ENCODE data around the gene ENPP7.

ENPP7 gene

GRCh38 chr17:79779084-79779529 lies 48.4 kb downstream of the ENPP7 start:
- DNase-seq = no peak

GRCh38 chr17:79779661-79780365 lies 49.1 kb downstream of the ENPP7 start:
- DNase-seq = no peak

DNA sequence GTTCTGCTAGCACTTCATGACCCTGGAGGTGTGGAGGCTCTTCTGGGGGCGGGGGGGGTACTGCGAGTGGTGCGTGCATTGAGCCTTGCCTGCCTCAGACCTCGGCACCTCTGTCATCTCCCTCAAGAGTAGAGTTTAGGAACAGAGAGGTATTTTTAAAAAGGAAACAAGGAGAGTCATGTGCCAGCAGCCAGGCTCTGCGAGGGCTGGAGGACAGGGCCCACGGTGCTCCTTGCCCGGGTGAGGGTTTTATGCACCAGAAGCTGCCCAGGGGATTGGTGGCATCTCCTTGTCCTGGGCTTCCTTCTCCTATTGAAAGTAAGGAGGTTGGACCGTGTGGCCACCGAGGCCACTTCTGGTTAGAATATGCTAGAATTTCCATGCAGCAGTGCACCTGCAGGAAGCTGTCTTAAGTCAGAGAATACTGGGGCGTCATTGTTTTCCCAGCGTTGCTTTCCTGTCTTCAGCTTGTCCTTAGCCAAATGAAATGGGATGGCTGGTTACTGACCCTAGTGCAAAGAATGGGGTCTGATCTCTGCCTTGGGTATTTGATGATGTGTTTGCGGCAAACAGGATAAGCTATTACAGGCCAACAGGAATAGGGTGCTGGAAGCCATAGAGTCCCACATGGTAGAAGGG lies 50.4 kb downstream of the ENPP7 start:
- DNase-seq = no peak

GRCh38 chr17:79781736-79782575 lies 51.2 kb downstream of the ENPP7 start:
- DNase-seq = no peak

- DNase-seq = no peak
These were observed 53.1 kb downstream of the ENPP7 start for GRCh38 chr17:79783891-79784290.

GRCh38 chr17:79784353-79785016 lies 53.7 kb downstream of the ENPP7 start:
- no peak for DNase-seq

DNA sequence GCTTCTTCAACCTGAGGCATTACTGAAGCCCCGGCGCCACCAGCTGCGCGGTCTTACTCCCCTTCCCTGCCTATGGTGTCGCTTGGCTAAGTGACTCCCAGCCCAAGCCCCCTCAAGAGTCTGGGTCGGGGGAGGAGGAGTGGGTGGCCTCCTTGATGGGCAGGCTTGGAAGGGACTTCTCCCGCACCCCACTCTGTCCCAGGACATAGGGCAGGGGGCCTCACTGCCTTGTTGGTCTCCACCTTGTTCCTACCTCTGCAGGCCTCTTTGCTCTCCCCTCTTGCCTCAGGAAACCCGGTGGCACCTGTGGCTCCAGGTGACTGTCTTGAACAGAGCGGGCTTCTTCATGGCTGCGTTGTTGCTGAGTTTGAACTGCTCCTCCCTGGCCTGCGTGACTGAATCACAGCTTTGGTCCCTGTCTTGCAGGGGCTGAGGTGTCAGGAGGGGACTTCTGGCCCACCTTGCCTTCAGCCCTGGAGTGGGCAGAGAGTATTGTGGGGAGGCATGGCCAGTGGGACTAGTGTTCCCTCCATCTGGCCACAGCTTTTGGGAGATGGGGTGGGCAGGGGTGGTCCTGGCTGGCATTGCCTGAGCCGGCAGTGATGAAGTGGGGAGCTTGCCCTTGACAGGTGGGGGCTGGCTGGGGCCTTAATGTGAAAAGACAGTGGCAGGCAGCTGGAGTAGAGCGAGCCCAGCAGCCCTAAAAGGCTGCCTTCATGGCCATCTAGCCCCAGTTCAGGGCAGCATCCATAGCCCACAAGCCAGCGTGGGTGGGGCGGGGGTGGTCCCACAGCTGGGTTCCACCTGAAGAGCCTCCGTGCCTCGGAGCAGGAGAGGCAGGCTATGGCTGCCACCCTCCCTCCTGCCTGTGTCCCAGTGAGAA lies 54.5 kb downstream of the ENPP7 start:
- DNase-seq = no peak

DNA sequence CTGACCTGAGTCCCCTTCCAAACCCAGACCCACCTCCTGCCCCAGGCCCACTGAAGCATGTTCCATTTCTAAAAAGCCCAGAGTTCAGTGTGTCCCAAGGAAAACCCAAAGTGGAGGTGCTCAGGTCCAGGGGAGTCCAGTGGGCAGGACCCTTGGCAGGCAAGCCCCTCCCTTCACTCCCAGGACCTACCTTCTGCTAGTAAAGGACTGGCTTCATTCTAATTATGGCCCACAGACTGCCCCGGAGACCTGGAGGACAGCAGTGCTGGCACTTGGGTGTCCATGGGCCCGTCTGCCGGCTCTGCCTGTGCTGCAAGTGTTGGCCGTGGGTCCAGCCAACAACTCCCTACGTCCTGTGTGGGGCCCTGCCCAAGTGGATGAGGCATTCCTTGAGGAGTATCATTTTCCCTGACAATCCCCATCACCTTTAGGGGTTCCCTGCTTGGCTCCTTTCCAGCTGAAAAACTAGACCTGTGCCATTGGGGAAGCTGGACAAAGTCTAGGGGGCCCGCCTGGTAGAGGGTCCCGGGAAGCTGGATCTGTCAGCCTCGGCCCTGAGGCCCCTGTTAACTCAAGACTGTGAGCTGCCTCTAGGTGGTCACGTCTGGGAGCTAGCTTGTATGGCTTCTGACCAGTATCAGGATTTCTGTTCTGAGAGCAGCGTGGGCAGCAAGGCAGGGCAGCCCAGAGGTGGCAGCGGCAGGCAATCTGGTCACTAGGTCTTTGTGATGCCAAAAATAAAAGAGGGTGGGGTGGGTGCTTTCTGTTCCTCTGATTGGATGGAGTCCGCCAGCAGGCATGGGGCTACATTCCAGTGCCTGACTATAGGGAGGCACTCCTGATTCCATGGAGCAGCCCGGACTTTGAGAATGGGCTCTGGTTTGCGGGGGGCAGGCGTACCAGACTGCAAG lies 55.4 kb downstream of the ENPP7 start:
- DNase-seq = no peak

- DNase-seq = no peak
These were observed 56.3 kb downstream of the ENPP7 start for GRCh38 chr17:79786930-79787643.

DNA sequence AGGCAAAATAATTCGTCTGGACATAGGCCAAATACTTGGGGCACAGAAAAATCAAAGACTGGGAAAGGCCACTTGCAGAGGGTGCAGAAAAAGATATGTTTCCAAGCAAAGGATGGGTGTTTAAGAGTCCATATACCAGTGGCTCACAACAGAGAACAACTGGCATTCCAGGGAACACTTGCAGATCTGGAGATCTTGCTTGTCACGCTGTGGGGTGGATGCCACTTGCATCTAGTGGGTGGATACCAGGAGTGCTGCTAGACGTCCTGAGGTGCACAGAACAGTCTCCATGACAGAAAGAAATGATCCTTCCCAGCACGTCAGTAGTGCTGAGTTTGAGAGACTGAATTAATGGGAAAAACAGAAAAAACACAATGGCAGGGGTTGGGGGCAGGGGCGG lies 57.7 kb downstream of the ENPP7 start:
- no peak for DNase-seq

GRCh38 chr17:79788989-79789942 lies 58.5 kb downstream of the ENPP7 start:
- no peak for DNase-seq

DNA sequence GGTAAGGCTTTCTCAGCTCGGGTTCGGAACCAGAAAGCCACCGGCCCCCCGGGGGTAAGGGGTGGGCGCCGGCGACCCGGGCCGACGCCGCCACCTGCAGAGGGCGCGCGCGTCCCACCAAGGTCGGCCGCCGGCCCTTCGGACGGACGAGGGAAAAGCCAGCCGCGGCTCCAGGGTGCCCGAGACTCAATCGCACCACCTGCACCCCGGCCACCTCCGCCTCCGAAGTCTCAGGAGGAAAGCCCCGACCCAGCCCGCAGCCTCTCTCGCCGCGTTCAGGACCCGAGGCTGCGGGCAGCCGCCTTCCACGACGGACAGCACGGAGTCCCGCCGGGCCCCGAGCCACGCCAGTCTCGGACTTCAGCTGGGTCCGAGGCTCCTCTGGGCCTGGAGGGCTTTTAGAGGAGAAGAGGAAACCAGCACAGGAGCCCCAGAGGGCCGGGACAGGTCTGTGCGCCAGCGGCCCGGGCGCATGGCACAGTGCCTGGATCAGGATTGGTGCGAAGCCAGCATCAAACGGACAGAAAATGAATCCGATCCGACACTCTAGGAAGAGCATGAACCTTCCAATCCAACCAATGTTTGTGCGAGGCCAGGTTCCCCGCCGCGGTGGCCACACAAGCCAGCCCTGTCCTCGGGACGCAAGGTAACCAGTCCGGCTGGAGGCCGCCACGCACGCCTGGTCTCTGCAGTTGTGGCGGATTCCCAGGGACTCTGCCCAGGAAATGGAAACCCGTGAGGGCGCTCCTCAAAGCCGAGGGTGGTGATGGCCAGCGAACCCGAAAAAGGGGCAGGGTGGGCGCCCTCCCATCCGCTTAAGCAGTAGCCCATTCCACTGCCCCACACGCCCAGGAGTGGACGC lies 59.4 kb downstream of the ENPP7 start:
- DNase-seq = no peak

DNA sequence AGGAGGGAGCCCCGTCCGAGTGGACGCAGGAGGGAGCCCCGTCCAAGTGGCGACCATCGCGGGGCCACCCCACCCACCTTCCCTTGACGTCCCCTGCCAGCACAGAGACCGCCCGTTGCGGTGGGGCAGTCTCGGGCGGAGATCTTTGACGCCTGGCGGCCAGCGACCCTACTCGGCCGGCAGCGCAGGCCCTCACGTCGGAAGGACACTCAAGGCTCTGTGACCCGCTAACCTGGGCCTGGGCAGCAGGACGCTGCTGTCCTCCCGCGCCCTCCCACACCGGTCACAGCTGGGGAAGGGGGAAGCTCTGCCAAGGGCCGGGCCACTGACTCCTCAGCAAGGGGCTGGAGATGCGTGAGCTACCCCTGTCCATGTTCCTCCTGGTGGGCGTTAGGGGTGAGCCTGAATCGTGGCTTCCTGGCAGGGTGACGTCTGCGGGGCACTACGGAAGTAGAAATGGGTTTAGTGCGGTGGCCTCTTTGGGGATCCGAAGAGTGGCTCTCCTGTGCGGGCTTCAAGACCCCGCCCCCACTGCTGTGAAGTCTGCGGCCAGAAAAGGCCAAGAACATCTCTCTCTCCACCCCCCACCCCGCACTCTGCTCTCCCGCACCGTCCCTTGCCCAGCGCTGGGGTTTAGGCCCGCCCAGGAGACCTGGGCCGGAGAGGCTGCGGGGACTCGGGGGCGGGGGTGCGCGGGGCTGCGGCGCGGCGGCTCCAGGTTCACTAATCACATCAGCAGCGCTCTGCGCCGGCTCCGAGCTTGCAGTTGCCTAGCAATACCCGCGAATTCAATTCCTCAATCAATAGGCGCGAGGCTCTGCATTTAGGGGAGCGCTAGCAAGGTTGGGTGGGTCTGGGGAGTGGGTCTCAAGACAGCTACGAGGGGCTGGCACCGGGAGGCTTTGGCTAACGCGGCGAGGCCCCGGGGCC lies 60.3 kb downstream of the ENPP7 start:
- DNase-seq = no peak

- DNase-seq = no peak
These were observed 61.0 kb downstream of the ENPP7 start for GRCh38 chr17:79791735-79792161.
